Measurements from ENCODE around the gene METRN. TPM values are rescaled to one million over a fixed set of nuclear protein-coding genes. Genes with fewer than 3 reads are reported as not detected.
"Not testable (repeated sequence)": the region's sequence is repeated elsewhere in the genome, so short reads cannot be mapped to it uniquely, and the experiment has no call there.

METRN gene
- total RNA-seq, 1 donor from 2014 or later: 116 TPM

DNA sequence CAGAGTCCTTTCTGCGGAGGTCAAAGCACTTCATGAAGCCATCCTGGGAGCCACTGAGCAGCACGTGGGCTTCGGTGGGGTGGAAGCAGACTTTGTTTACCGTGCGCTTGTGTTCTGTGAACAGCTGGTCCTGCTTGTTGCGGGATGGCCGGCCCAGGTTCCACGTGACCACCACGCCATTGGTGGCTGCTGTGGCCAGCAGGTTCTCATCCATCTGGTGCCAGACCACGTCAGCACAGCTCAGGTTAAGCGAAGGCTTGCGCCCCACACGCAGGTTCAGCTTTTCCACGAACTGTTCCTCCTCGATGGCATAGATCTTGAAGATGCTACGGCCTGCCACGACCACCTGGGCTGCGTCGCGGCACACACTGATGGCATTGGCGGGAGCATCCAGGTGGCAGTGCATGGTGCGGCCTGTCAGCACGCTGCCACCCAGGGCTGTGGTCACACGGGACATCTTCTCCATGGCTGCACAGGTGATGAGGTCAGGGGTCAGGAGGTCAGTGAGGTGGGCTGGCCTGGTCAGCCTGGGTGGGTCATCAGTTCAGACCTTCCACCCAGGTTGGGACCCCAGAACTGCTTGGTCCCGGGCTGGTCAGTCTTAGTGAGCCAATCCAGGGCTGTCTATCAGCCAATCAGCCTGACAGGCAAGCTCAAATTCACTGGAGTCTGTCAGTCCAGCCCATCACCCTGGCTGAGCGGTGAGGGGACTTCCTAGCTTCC lies 25.6 kb upstream of the METRN start:
- peaks cover 18% of the 10 kb centered on the region for H3K27me3 ChIP-seq (ENCODE audit: control insufficient read depth, insufficient read depth, low read length)
- TF ChIP-seq, protein P1, sequence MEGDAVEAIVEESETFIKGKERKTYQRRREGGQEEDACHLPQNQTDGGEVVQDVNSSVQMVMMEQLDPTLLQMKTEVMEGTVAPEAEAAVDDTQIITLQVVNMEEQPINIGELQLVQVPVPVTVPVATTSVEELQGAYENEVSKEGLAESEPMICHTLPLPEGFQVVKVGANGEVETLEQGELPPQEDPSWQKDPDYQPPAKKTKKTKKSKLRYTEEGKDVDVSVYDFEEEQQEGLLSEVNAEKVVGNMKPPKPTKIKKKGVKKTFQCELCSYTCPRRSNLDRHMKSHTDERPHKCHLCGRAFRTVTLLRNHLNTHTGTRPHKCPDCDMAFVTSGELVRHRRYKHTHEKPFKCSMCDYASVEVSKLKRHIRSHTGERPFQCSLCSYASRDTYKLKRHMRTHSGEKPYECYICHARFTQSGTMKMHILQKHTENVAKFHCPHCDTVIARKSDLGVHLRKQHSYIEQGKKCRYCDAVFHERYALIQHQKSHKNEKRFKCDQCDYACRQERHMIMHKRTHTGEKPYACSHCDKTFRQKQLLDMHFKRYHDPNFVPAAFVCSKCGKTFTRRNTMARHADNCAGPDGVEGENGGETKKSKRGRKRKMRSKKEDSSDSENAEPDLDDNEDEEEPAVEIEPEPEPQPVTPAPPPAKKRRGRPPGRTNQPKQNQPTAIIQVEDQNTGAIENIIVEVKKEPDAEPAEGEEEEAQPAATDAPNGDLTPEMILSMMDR (IDR thresholded peaks at IDR 0.05; ENCODE audit: insufficient read depth, low read length, poor library complexity, severe bottlenecking): no peak
- H3K36me3 ChIP-seq (ENCODE audit: control insufficient read depth, insufficient read depth, low read length): no peaks in the 10 kb centered on the region
- no peak for DNase-seq (ENCODE audit: low read depth)
- H3K4me3 ChIP-seq (ENCODE audit: low read depth, low read length): peak overlapping the region; percentile 71

DNA sequence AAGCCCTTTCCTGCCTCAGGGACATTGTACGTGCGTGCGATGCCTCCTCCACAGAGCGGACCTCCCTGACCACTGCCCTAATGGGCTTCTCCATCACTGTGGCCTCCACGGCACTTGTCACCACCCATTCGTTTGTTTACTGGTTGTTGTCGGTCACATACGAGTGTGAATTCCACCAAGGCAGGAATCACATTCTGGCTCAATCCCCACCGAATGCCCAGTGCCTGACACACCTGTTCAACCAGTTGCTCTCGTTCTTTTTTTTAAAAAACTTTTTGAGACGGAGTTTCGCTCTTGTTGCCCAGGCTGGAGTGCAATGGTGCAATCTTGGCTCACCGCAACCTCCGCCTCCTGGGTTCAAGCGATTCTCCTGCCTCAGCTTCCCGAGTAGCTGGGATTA lies 23.7 kb upstream of the METRN start:
- DNase-seq (ENCODE audit: low read depth); H3K4me3 ChIP-seq (ENCODE audit: low read depth, low read length); H3K36me3 ChIP-seq (ENCODE audit: control insufficient read depth, insufficient read depth, low read length): not testable (repeated sequence)
- H3K27me3 ChIP-seq (ENCODE audit: control insufficient read depth, insufficient read depth, low read length): peaks cover 36% of the 10 kb centered on the region

DNA sequence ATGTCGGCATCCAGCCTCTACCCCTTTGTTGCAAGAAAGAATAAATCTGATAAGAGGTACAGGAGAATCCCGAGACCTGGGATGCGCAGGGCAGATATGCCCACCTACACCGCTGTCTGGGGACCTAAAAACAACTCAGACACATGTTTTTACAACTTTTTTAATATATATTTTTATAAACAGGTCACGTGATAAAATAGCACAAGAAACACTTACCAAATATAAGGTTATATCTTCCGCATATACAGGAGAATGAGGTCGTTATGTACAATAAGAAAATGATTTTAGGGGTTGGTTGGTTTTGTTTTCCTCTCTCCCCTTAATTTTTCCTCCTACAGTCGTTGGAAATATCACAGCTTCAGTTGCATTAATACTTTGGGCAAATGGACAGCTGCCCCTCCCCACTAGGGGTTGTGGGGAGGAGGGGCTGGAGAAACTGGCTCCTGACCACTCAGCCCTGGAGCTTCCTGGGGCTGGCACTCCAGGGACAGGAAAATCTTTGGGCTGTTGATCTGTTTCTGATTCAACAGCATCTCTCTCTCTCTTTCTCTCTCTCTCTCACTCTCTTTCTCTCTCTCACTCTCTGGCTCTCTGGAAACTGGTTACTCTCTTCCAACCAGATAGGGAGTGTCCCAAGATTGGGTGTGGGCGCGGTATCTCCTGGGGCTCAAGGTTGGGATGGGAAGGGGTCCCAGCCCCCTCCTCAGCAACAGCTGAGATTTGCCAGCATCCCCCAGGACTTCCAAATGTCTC lies 22.4 kb upstream of the METRN start:
- no peak for DNase-seq (ENCODE audit: low read depth)
- peaks cover 39% of the 10 kb centered on the region for H3K27me3 ChIP-seq (ENCODE audit: control insufficient read depth, insufficient read depth, low read length)
- H3K4me3 ChIP-seq (ENCODE audit: low read depth, low read length): no peak overlapping the region
- TF ChIP-seq, protein P1 (IDR thresholded peaks at IDR 0.05; ENCODE audit: insufficient read depth, low read length, poor library complexity, severe bottlenecking): no peak
- no peaks in the 10 kb centered on the region for H3K36me3 ChIP-seq (ENCODE audit: control insufficient read depth, insufficient read depth, low read length)

DNA sequence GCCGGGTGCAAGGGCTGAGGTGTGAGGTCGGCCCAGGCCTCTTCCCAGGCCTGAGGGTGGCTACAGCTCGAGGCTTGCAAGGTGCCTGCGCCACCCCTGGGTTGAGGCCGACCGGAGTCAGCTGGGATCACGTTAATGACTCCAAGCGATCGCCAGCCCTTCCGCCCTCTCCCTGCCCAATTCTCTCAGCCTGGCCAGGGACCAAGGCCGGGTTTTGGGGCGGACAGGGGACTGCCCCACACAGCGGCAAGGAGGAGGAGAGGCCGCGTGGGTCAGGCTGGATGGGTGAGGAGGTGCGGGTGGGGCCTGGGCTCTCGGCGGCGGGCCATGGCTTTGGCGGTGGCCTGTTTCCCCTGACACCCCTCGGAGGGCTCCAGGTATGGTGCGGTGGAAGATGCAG lies 21.6 kb upstream of the METRN start:
- H3K4me3 ChIP-seq (ENCODE audit: low read depth, low read length): no peak overlapping the region
- DNase-seq (ENCODE audit: low read depth): no peak
- H3K36me3 ChIP-seq (ENCODE audit: control insufficient read depth, insufficient read depth, low read length): no peaks in the 10 kb centered on the region
- H3K27me3 ChIP-seq (ENCODE audit: control insufficient read depth, insufficient read depth, low read length): peaks cover 41% of the 10 kb centered on the region
- TF ChIP-seq, protein P1 (IDR thresholded peaks at IDR 0.05; ENCODE audit: insufficient read depth, low read length, poor library complexity, severe bottlenecking): no peak

DNA sequence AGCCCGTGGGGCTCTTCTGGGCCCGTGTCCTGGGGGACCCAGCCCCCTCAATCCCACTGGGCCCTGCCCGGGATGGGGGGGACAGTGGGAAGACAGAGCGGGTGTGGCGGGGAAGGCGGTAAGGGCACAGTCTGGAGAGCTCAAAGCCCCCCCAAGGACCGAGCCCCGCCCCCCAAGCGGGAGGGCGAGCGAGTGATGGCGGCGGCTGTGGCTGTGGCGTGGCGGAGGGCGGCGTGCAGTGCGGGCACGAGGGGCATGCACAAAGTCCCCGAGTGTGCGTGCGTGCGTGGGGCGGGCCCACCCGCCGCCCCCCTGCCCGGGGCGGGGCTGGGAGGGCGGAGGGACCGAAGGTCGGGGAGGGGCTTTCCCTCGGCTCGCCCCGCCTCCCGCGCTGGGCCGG lies 21.2 kb upstream of the METRN start:
- TF ChIP-seq, protein P1 (IDR thresholded peaks at IDR 0.05; ENCODE audit: insufficient read depth, low read length, poor library complexity, severe bottlenecking): no peak
- H3K4me3 ChIP-seq (ENCODE audit: low read depth, low read length): no peak overlapping the region

DNA sequence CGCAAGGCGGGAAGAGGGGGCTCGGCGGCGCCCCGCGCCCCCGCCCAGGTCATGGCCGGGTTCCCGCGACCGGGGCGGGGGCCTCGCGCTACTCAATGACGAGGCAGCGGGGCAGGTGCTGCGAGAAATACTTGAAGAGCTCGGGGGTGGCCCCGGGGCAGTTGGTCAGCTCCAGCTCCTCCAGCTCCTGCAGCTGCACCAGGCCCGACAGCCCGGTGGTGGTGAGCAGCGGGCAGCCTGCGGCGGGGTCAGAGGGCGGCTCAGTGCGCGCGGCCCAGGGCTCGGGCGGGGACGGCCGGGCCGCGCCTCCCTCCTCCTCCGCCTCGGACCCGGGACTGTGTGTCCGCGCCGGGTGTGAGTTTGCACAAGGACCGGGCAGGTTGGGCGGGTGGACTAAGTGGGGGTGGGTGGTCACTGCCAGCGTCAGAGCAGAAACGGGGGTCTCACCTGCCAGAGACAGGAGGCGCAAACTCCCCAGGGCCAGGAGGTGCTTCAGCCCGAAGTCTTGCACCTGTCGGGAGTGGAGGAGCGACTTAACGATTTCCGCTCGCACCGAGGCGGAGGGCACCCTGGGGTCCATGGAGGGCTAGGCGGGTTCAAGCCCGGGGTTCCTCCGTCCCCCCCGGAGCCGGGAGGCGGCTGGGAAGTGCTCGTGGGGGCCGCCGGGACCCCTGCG lies 20.6 kb upstream of the METRN start:
- Histone ChIP-seq H3K27me3 (ENCODE audit: control insufficient read depth, insufficient read depth, low read length) (peaks cover 47% of the 10 kb centered on the region), H3K36me3 (ENCODE audit: control insufficient read depth, insufficient read depth, low read length) (no peaks in the 10 kb centered on the region), H3K4me3 (ENCODE audit: low read depth, low read length) (no peak overlapping the region)
- TF ChIP-seq, protein P1 (IDR thresholded peaks at IDR 0.05; ENCODE audit: insufficient read depth, low read length, poor library complexity, severe bottlenecking): no peak
- DNase-seq (ENCODE audit: low read depth): no peak

More for the DNA sequence above, 21.2 kb upstream of the METRN start:
- no peak for DNase-seq (ENCODE audit: low read depth)
- Histone ChIP-seq H3K36me3 (ENCODE audit: control insufficient read depth, insufficient read depth, low read length) (no peaks in the 10 kb centered on the region), H3K27me3 (ENCODE audit: control insufficient read depth, insufficient read depth, low read length) (peaks cover 42% of the 10 kb centered on the region)
